Measurements from ENCODE around the gene TDP1.
A peak's percentile ranks its signal among the peaks of the same experiment; 100 is the strongest.
"Not testable (repeated sequence)": the region's sequence is repeated elsewhere in the genome, so short reads cannot be mapped to it uniquely, and the experiment has no call there.

Gene TDP1

GRCh38 chr14:89992273-89992672 lies 36.5 kb downstream of the TDP1 start:
- no peak for DNase-seq

- no peak for DNase-seq
These were observed 41.2 kb downstream of the TDP1 start for GRCh38 chr14:89996963-89997362.

- no peak for DNase-seq
These were observed 45.2 kb downstream of the TDP1 start for GRCh38 chr14:90000935-90001334.

DNA sequence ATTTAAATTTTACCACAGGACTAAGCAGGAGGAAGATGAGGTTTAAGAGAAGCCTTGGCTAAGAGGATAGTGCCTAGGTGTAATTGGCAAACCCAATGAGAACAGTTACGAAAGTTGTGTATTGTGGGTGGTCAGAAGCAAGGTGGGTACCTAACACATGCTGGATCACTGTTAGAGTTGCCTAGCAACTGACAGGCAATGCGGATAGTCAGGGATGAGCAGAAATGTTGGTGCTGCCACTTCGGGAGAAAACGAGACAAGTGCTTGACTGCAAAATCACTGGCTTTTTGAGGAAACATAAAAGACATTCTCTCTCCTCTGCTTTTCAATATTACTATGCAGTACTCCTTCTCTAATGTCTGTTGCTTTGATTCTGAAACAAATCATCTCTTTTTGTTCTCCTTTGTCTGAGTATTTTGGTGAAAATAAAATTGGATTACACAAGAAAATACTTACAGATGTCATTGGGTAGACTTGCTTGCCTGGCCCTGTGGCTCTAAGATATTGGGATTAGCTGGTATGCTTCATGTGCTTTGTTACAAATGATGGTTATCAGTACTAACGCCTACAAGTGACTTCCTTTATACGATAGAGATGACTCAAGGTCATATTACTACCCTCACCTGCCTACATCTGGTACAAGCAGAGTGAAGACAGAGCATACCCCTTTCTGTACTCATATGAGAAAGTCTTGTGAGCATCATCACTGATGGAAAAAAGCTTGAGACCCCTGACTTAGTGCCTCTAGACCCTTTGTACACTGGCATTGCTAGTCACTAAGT lies 48.0 kb downstream of the TDP1 start:
- no peak for DNase-seq

GRCh38 chr14:90005441-90005840 lies 49.7 kb downstream of the TDP1 start:
- DNase-seq: no peak

GRCh38 chr14:90005939-90006530 lies 50.3 kb downstream of the TDP1 start:
- DNase-seq: no peak

GRCh38 chr14:90017371-90017770 lies 61.6 kb downstream of the TDP1 start:
- no peak for DNase-seq

DNA sequence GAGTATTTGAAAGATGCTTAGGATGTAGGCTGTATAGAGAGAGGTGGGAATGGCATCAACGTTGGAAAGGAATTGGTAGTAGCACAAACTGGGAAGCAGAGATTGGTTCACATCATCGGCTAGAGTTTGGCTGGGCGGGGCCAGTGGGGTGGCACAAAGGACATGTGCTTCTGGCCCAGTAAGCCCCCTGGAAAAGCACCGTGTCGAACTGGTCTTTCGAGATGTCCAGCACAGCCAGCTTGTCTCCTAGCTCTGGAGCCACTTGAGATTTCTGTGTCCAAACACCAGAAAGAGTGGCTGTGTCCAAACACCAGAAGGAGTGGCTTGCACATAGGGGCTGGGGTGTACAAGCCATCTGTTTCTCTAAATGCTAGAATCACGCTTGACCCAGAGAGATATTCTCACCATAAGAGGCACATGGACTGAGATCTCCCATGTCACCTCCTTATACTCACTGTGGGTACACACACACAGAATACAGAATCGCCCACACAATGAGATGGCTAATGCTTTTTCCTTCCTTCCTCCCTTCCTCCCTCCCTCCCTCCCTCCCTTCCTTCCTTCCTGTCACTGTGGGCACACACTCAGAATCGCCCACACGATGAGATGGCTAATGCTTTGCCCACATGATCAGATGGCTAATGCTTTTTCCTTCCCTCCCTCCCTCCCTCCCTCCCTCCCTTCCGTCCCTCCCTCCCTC lies 64.2 kb downstream of the TDP1 start:
- DNase-seq: no peak

DNA sequence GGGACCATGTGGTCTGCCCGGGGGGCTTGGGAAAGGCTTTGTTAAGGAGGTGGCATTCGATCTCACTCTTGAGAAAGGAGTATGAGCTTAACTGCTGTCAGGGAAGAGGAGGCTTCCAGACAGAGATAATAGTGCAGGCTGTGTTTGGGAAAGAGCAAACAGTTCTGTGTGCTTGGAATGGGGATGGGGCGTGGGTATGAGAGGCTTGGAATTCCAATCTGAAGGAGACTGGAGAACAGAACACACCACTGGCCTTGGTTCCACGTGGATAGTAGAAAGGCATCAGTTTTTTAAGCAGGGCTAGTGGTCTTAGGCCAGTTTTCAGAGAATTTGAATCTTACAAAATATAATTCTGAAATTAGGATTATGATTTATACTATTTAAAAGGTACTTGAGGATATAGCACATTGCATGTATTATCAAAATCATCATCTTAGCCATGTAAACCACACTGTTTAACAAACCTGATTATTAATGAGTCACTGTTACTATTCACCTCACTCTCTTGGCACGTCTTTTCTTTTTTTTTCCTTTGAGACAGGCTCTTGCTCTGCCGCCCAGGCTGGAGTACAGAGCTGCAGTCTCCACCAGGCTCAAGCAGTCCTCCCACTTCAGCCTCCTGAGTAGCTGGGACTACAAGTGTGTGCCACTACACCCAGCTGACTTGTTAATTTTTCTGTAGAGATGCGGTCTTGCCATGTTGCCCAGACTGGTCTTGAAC lies 67.6 kb downstream of the TDP1 start:
- no peak for DNase-seq

GRCh38 chr14:90024910-90025309 lies 69.2 kb downstream of the TDP1 start:
- no peak for DNase-seq

DNA sequence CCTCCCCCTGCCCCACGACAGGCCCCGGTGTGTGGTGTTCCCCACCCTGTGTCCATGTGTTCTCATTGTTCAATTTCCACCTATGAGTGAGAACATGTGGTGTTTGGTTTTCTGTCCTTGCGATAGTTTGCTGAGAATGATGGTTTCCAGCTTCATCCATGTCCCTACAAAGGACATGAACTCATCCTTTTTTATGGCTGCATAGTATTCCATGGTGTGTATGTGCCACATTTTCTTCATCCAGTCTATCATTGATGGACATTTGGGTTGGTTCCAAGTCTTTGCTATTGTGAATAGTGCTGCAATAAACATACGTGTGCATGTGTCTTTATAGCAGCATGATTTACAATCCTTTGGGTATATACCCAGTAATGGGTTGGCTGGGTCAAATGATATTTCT lies 70.9 kb downstream of the TDP1 start:
- not testable (repeated sequence) for DNase-seq

DNA sequence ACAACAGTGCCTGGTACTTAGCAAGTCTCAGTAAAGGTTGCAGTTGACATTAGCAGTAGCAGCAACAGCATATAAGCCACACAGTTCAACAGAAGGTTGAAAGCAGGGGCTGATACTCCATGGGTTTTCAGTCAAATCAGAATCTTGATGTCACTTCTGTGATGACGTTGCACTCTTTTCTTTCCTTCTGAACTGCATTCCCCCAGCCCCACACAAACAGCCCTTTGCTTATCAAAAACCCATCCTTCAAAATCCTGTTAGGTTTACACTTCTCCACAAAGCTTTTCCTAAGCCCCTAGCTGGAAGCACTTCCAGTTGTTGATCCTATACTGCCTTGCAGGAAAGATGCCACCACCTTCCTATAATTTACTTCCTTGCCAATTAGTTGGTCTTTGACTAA lies 72.1 kb downstream of the TDP1 start:
- DNase-seq: no peak

DNA sequence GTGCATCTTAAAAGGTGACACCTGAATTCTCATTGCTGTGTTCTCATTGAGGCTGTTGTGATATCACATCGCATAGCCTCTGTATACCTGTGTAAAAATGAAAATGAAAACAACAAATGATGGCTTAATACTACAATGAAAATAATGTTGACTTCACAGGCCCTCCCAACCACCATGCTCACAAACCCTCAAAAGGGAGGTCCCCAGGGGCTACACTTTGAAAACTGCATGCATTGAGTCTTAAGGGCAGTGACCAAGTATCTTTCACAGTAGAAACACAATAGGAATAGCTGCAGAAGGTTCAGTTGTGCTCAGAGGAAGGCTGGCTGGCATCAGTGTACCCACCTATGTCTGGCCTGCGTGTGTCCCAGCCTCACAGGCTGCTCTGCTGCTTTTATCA lies 78.4 kb downstream of the TDP1 start:
- DNase-seq: no peak

GRCh38 chr14:90034835-90035525 lies 79.3 kb downstream of the TDP1 start:
- DNase-seq: no peak

GRCh38 chr14:90039253-90040010 lies 83.7 kb downstream of the TDP1 start:
- no peak for DNase-seq

GRCh38 chr14:90040411-90040810 lies 84.7 kb downstream of the TDP1 start:
- DNase-seq: no peak

DNA sequence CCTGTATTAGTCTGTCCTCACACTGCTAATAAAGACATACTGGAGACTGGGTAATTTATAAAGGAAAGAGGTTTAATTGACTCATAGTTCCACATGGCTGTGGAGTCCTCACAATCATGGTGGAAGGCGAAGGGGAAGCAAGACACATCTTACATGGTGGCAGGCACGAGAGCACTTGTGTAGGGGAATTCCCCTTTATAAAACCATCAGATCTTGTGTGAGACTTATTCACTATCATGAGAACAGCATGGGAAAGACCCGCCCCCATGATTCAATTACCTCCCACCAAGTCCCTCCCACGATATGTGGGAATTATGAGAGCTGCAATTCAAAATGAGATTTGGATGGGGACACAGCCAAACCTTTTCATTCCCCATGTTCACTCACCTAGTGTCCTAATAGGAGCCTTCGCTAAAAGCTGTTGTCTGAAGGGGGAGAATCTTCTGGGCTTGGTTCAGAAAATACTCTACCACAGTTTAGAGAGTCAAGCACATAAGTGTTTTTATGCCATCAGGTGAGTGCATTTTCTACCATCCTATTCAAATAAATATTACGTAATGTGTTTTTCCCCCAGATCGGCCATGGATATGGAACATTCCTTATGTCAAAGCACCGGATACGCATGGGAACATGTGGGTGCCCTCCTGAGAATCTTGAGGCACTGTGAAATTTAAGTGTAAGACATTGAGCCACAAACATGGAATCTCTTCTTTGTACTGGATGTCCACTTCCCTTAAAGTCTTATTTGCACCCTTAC lies 86.9 kb downstream of the TDP1 start:
- peak in 1 of 2 donors; percentile 50 for DNase-seq

- DNase-seq: no peak
These were observed 89.9 kb downstream of the TDP1 start for GRCh38 chr14:90045616-90046015.

DNA sequence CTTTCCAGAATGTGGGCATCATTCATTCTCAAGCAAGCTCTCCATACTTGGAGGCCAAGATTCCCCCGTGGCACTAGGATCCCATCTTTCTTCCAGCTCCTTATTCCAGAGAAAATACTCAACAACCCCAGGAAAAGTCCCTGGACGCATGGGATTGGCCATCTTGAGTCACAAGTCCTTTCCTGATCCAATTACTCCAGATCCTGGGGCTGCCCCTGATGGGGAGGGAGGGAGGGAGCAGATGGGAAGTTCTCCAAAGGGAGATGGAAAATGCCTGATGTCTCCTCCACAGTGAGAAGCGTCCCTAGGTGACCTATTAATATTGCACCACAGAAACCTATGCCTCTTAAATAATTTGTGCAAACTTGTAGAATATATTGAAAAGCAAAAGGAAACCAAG lies 93.7 kb downstream of the TDP1 start:
- no peak for DNase-seq

DNA sequence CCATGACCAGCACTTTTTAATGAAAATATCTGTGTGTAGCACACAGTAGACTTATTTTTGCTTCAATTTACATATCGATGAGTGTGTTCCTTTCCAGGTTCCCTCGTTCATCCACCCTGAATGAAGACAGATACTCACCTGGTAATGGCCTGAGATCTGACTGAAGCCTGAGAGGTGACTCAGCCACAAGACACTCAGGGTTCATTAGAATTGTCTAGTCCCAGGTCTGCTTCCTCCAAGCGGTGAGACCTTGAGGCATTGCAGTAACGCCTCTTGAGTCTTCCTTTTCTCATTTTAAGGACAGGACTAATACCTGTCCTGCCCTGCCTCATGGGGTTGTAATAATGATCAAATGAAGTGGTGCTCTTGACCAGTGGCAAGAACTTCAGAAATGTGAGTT lies 94.5 kb downstream of the TDP1 start:
- DNase-seq: no peak

DNA sequence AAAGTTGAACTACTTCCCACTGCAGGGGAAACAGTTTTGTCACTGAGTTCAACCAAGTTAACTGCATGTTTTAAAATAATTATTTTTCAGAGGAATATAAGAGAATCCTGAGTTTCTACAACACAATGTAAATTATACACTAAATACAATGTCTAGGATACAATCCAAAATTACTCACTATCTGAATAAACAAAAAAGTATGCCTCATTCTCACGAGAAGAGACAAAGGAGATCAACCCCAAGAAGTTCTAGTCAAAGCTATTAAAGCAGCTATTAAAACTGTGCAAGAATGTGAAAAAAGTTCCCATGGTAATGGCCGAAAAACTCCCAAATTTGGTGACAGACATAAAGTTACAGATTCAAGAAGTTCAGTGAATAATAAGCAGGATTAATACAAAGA lies 97.3 kb downstream of the TDP1 start:
- no peak for DNase-seq

All from inflammatory macrophage treated with lipopolysaccharide for 1 hour (primary cell).